AG09319 (cell line): Measurements from ENCODE around the gene TIMP1.

ENCODE experiments used
- DNase-seq: peaks from one replicate; pipeline ENCODE4 v3.0.0-alpha.2; 2010; ENCODE audit warnings: low read depth; ENCODE audit errors: extremely low read depth
- CTCF ChIP-seq: IDR thresholded peaks from 2 replicates; pipeline ENCODE4 v1.5.1; 2011; ENCODE audit warnings: low read depth, mild to moderate bottlenecking, inconsistent platforms, low read length, moderate library complexity

The TIMP1 gene

GRCh38 chrX:47608130-47608810, 26.0 kb downstream of the TIMP1 start:
- DNase-seq: no peak
- no peak for TF ChIP-seq CTCF

- no peak for DNase-seq
- TF ChIP-seq CTCF: no peak
These were observed 28.3 kb downstream of the TIMP1 start for GRCh38 chrX:47610511-47610910.

- TF ChIP-seq CTCF: no peak
- no peak for DNase-seq
These were observed 29.3 kb downstream of the TIMP1 start for GRCh38 chrX:47611489-47611888.

- no peak for DNase-seq
- TF ChIP-seq CTCF: no peak
These were observed 29.7 kb downstream of the TIMP1 start for GRCh38 chrX:47611926-47612325.

- TF ChIP-seq CTCF: no peak
- no peak for DNase-seq
These were observed 30.2 kb downstream of the TIMP1 start for GRCh38 chrX:47612418-47612817.

GRCh38 chrX:47613082-47613481, 30.8 kb downstream of the TIMP1 start:
- no peak for TF ChIP-seq CTCF
- DNase-seq: no peak

GRCh38 chrX:47614618-47615017, 32.4 kb downstream of the TIMP1 start:
- DNase-seq: no peak
- no peak for TF ChIP-seq CTCF
